ENCODE measurements around the gene VWA5B2.

The VWA5B2 gene

DNA sequence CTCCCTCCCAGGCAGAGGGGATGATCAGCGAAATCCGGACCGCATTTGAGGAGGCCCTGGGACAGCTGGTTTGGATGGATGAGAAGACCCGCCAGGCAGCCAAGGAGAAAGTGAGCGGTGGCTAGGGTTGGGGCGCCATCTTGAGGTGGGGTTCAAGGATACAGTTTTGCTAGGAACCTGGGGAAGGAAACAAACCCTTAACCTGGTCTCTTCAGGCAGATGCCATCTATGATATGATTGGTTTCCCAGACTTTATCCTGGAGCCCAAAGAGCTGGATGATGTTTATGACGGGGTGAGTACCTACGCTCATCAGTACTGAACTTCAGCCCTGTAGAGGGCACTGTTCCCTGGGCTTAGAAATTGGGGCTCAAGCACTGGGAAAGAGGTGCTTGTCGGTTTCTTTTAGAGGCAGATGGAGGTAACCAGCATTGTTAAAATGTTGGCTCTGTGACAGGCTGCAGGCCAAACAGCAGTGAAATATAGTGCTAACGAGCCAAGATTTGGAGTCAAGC, 60.1 kb downstream of the VWA5B2 start (continued):
- no peak for TF ChIP-seq BCL11A (tag by site-specific recombination; IDR thresholded peaks at IDR 0.05; ENCODE audit: low read depth)
- no peak for TF ChIP-seq ZNF555 (tag by site-specific recombination; conservative IDR thresholded peaks at IDR 0.05)
- TF ChIP-seq, protein P1, sequence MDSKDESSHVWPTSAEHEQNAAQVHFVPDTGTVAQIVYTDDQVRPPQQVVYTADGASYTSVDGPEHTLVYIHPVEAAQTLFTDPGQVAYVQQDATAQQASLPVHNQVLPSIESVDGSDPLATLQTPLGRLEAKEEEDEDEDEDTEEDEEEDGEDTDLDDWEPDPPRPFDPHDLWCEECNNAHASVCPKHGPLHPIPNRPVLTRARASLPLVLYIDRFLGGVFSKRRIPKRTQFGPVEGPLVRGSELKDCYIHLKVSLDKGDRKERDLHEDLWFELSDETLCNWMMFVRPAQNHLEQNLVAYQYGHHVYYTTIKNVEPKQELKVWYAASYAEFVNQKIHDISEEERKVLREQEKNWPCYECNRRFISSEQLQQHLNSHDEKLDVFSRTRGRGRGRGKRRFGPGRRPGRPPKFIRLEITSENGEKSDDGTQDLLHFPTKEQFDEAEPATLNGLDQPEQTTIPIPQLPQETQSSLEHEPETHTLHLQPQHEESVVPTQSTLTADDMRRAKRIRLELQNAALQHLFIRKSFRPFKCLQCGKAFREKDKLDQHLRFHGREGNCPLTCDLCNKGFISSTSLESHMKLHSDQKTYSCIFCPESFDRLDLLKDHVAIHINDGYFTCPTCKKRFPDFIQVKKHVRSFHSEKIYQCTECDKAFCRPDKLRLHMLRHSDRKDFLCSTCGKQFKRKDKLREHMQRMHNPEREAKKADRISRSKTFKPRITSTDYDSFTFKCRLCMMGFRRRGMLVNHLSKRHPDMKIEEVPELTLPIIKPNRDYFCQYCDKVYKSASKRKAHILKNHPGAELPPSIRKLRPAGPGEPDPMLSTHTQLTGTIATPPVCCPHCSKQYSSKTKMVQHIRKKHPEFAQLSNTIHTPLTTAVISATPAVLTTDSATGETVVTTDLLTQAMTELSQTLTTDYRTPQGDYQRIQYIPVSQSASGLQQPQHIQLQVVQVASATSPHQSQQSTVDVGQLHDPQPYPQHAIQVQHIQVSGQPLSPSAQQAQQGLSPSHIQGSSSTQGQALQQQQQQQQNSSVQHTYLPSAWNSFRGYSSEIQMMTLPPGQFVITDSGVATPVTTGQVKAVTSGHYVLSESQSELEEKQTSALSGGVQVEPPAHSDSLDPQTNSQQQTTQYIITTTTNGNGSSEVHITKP (tag by site-specific recombination; IDR thresholded peaks at IDR 0.05), result peak; percentile 13; the same call in 1 of the 2 replicates
- no peak for TF ChIP-seq ZNF585B (tag by site-specific recombination; IDR thresholded peaks at IDR 0.05)
- TF ChIP-seq ZNF223 (tag by site-specific recombination; IDR thresholded peaks at IDR 0.05), result no peak
- TF ChIP-seq RBAK (tag by site-specific recombination; IDR thresholded peaks at IDR 0.05), result no peak
- TF ChIP-seq ZNF544 (tag by site-specific recombination; IDR thresholded peaks at IDR 0.05), result no peak
- no peak for TF ChIP-seq ZNF660 (tag by site-specific recombination; IDR thresholded peaks at IDR 0.05)
- TF ChIP-seq ZSCAN30 (tag by site-specific recombination; IDR thresholded peaks at IDR 0.05), result peak; percentile 78
- peak; percentile 78; the same call in 1 of the 2 replicates for TF ChIP-seq TRIM28 (IDR thresholded peaks at IDR 0.05; ENCODE audit: borderline replicate concordance, low read length)
- TF ChIP-seq ZNF548 (tag by site-specific recombination; IDR thresholded peaks at IDR 0.05), result no peak
- peak; percentile 74 for TF ChIP-seq ZBTB17 (tag by site-specific recombination; IDR thresholded peaks at IDR 0.05)
- no peak for TF ChIP-seq ZSCAN23 (tag by site-specific recombination; IDR thresholded peaks at IDR 0.05)
- TF ChIP-seq ZNF133 (tag by site-specific recombination; IDR thresholded peaks at IDR 0.05), result no peak
- TF ChIP-seq ZNF600 (tag by site-specific recombination; IDR thresholded peaks at IDR 0.05), result peak; percentile 40; the same call in 1 of the 2 replicates
- peak; percentile 76 for TF ChIP-seq ZNF654 (tag by site-specific recombination; IDR thresholded peaks at IDR 0.05; ENCODE audit: low read depth)
- TF ChIP-seq ZSCAN16 (tag by site-specific recombination; IDR thresholded peaks at IDR 0.05), result no peak
- TF ChIP-seq ZNF521 (tag by site-specific recombination; IDR thresholded peaks at IDR 0.05), result no peak
- TF ChIP-seq, protein P2, sequence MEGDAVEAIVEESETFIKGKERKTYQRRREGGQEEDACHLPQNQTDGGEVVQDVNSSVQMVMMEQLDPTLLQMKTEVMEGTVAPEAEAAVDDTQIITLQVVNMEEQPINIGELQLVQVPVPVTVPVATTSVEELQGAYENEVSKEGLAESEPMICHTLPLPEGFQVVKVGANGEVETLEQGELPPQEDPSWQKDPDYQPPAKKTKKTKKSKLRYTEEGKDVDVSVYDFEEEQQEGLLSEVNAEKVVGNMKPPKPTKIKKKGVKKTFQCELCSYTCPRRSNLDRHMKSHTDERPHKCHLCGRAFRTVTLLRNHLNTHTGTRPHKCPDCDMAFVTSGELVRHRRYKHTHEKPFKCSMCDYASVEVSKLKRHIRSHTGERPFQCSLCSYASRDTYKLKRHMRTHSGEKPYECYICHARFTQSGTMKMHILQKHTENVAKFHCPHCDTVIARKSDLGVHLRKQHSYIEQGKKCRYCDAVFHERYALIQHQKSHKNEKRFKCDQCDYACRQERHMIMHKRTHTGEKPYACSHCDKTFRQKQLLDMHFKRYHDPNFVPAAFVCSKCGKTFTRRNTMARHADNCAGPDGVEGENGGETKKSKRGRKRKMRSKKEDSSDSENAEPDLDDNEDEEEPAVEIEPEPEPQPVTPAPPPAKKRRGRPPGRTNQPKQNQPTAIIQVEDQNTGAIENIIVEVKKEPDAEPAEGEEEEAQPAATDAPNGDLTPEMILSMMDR (tag by site-specific recombination; IDR thresholded peaks at IDR 0.05), result peak; percentile 83
- TF ChIP-seq, protein P3, sequence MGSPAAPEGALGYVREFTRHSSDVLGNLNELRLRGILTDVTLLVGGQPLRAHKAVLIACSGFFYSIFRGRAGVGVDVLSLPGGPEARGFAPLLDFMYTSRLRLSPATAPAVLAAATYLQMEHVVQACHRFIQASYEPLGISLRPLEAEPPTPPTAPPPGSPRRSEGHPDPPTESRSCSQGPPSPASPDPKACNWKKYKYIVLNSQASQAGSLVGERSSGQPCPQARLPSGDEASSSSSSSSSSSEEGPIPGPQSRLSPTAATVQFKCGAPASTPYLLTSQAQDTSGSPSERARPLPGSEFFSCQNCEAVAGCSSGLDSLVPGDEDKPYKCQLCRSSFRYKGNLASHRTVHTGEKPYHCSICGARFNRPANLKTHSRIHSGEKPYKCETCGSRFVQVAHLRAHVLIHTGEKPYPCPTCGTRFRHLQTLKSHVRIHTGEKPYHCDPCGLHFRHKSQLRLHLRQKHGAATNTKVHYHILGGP (tag by site-specific recombination; IDR thresholded peaks at IDR 0.05), result no peak
- TF ChIP-seq IKZF3 (tag by site-specific recombination; IDR thresholded peaks at IDR 0.05), result no peak
- TF ChIP-seq ZNF146 (tag by site-specific recombination; IDR thresholded peaks at IDR 0.05), result no peak
- TF ChIP-seq ZNF776 (tag by site-specific recombination; IDR thresholded peaks at IDR 0.05; ENCODE audit: borderline replicate concordance), result no peak
- TF ChIP-seq ZNF138 (tag by site-specific recombination; IDR thresholded peaks at IDR 0.05; ENCODE audit: borderline replicate concordance), result no peak
- TF ChIP-seq, protein P4, sequence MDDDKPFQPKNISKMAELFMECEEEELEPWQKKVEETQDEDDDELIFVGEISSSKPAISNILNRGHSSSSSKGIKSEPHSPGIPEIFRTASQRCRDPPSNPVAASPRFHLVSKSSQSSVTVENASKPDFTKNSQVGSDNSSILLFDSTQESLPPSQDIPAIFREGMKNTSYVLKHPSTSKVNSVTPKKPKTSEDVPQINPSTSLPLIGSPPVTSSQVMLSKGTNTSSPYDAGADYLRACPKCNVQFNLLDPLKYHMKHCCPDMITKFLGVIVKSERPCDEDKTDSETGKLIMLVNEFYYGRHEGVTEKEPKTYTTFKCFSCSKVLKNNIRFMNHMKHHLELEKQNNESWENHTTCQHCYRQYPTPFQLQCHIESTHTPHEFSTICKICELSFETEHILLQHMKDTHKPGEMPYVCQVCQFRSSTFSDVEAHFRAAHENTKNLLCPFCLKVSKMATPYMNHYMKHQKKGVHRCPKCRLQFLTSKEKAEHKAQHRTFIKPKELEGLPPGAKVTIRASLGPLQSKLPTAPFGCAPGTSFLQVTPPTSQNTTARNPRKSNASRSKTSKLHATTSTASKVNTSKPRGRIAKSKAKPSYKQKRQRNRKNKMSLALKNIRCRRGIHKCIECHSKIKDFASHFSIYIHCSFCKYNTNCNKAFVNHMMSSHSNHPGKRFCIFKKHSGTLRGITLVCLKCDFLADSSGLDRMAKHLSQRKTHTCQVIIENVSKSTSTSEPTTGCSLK (tag by site-specific recombination; IDR thresholded peaks at IDR 0.05), result no peak
- TF ChIP-seq ZNF426 (tag by site-specific recombination; IDR thresholded peaks at IDR 0.05), result no peak
- TF ChIP-seq, protein P5, sequence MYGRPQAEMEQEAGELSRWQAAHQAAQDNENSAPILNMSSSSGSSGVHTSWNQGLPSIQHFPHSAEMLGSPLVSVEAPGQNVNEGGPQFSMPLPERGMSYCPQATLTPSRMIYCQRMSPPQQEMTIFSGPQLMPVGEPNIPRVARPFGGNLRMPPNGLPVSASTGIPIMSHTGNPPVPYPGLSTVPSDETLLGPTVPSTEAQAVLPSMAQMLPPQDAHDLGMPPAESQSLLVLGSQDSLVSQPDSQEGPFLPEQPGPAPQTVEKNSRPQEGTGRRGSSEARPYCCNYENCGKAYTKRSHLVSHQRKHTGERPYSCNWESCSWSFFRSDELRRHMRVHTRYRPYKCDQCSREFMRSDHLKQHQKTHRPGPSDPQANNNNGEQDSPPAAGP (tag by site-specific recombination; IDR thresholded peaks at IDR 0.05), result 0 out of 2 replicates have a peak, but pooled peaks have one; percentile 25
- TF ChIP-seq, protein P6, sequence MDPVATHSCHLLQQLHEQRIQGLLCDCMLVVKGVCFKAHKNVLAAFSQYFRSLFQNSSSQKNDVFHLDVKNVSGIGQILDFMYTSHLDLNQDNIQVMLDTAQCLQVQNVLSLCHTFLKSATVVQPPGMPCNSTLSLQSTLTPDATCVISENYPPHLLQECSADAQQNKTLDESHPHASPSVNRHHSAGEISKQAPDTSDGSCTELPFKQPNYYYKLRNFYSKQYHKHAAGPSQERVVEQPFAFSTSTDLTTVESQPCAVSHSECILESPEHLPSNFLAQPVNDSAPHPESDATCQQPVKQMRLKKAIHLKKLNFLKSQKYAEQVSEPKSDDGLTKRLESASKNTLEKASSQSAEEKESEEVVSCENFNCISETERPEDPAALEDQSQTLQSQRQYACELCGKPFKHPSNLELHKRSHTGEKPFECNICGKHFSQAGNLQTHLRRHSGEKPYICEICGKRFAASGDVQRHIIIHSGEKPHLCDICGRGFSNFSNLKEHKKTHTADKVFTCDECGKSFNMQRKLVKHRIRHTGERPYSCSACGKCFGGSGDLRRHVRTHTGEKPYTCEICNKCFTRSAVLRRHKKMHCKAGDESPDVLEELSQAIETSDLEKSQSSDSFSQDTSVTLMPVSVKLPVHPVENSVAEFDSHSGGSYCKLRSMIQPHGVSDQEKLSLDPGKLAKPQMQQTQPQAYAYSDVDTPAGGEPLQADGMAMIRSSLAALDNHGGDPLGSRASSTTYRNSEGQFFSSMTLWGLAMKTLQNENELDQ (tag by site-specific recombination; IDR thresholded peaks at IDR 0.05; ENCODE audit: low read depth), result no peak
- TF ChIP-seq ZNF292 (tag by site-specific recombination; IDR thresholded peaks at IDR 0.05; ENCODE audit: borderline replicate concordance, low read depth), result no peak

All from HEK293 (cell line).